Mesothelial cell of epicardium (in vitro differentiated cells): ENCODE data around the gene DTNB. TPM values are rescaled to one million over a fixed set of nuclear protein-coding genes. Genes with fewer than 3 reads are reported as not detected.

Experiments
- DNase-seq, 2 experiments: peaks; one replicate each; pipeline ENCODE4 v3.0.0; 2021; ENCODE audit warnings: low spot score in 2 of 2; ENCODE audit not compliant: unreplicated experiment in 2 of 2
- H3K27ac Mint-ChIP-seq: 2 replicates; pipeline ENCODE4 v1.8.0; 2021; ENCODE audit warnings: mixed read lengths
- H3K27me3 Mint-ChIP-seq: 2 replicates; pipeline ENCODE4 v1.8.0; 2021; ENCODE audit warnings: low read depth, mixed read lengths
- H3K36me3 Mint-ChIP-seq: 2 replicates; pipeline ENCODE4 v1.8.0; 2021; ENCODE audit warnings: mixed read lengths
- H3K4me1 Mint-ChIP-seq: 2 replicates; pipeline ENCODE4 v1.8.0; 2021; ENCODE audit warnings: mixed read lengths
- H3K4me3 Mint-ChIP-seq: 2 replicates; pipeline ENCODE4 v1.8.0; 2021; ENCODE audit warnings: mild to moderate bottlenecking, moderate library complexity, mixed read lengths
- H3K9me3 Mint-ChIP-seq: 2 replicates; pipeline ENCODE4 v1.8.0; 2021; ENCODE audit warnings: mixed read lengths
- CTCF ChIP-seq: fragments of 200-600 bp; sonication (generic); IDR thresholded peaks from one replicate; pipeline ENCODE4 v1.5.0; 2021; ENCODE audit warnings: antibody characterized with exemption; ENCODE audit not compliant: unreplicated experiment
- total RNA-seq: library from RNA; stranded (reverse); gene quantifications from 3 replicates; pipeline ENCODE4 v1.2.1, GENCODE V29; 2021

Gene DTNB
- total RNA-seq, 1 donor from 2014 or later: 36.3 TPM

GRCh38 chr2:25566694-25567093 lies 106.7 kb downstream of the DTNB start:
- Mint-ChIP-seq H3K4me1 (peaks cover 3% of the 10 kb centered on the region), H3K4me3 (no peak overlapping the region), H3K27ac (peak overlapping the region; percentile 1), H3K36me3 (no peaks in the 10 kb centered on the region), H3K27me3 (no peaks in the 10 kb centered on the region), H3K9me3 (no peaks in the 10 kb centered on the region)
- no peak for TF ChIP-seq CTCF
- no peak for DNase-seq

- Mint-ChIP-seq H3K36me3 (no peaks in the 10 kb centered on the region), H3K9me3 (no peaks in the 10 kb centered on the region), H3K4me3 (no peak overlapping the region), H3K27me3 (no peaks in the 10 kb centered on the region), H3K4me1 (peaks cover 3% of the 10 kb centered on the region), H3K27ac (no peak overlapping the region)
- no peak for TF ChIP-seq CTCF
- no peak for DNase-seq
Observed at GRCh38 chr2:25566094-25566493, 107.3 kb downstream of the DTNB start.

- no peak for TF ChIP-seq CTCF
- peaks cover 4% of the 10 kb centered on the region for H3K4me1 Mint-ChIP-seq
- DNase-seq: no peak
Observed at GRCh38 chr2:25561136-25561850, 112.1 kb downstream of the DTNB start.

GRCh38 chr2:25559148-25559547 lies 114.2 kb downstream of the DTNB start:
- peaks cover 4% of the 10 kb centered on the region for H3K4me1 Mint-ChIP-seq
- H3K27ac Mint-ChIP-seq: no peak overlapping the region
- no peak for DNase-seq
- no peak for TF ChIP-seq CTCF
- H3K36me3 Mint-ChIP-seq: peaks cover 4% of the 10 kb centered on the region
- no peak overlapping the region for H3K4me3 Mint-ChIP-seq
- H3K27me3 Mint-ChIP-seq: no peaks in the 10 kb centered on the region
- H3K9me3 Mint-ChIP-seq: no peaks in the 10 kb centered on the region

More at GRCh38 chr2:25561136-25561850, 112.1 kb downstream of the DTNB start:
- Mint-ChIP-seq H3K27me3 (no peaks in the 10 kb centered on the region), H3K4me3 (no peak overlapping the region), H3K36me3 (peaks cover 4% of the 10 kb centered on the region), H3K27ac (no peak overlapping the region), H3K9me3 (no peaks in the 10 kb centered on the region)

- no peak overlapping the region for H3K27ac Mint-ChIP-seq
Observed at GRCh38 chr2:25558262-25558661, 115.1 kb downstream of the DTNB start.

More at GRCh38 chr2:25558262-25558661, 115.1 kb downstream of the DTNB start:
- Mint-ChIP-seq H3K4me1 (peaks cover 4% of the 10 kb centered on the region), H3K27me3 (no peaks in the 10 kb centered on the region), H3K36me3 (peaks cover 4% of the 10 kb centered on the region), H3K4me3 (no peak overlapping the region), H3K9me3 (no peaks in the 10 kb centered on the region)
- DNase-seq: no peak
- no peak for TF ChIP-seq CTCF
